Measurements from ENCODE around the gene IGF1R. TPM values are rescaled to one million over a fixed set of nuclear protein-coding genes. Genes with fewer than 3 reads are reported as not detected.

IGF1R gene
- total RNA-seq, 1 donor from 2014 or later = 131 TPM

DNA sequence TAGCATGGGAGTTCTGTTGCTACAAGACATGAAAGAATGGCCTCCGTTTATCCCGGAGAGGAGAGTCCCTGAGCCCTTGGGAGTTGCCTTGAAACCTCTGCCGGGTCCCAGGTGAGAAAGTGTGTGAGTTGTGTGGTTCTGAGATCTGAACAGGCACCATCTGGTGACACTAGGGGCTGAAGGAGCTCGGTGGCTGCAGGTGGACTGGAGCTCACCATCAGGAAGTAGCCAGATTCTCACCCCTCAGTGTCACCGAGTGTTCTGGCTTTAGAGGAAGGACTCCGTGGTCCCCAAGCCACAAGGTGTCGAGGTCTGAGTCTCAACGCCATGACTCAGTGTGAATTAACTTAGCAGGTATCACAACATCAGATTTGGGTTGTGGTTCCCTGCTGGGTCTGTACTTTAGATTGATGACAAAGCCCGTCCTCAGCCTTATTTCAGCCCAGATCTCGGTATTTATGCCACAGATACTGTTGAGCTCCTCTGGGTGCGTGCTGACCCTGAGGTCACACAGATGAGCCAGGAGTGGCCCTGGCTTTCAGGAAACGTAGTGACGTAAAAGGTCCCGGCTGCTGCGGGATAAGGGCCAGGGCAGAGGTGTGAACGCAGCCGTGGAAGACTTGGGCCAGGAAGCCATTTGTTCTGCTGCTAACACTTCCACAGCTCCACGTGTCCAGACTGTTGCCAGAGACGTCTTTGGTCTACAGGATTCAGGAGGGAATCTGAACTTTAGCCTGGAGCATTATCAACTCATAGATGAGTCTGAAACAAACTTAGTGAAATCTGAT is 304.9 kb downstream of the IGF1R start:
- Mint-ChIP-seq H3K4me1 (ENCODE audit: unreplicated experiment) (peaks cover 24% of the 10 kb centered on the region), H3K27me3 (ENCODE audit: unreplicated experiment) (peaks cover 15% of the 10 kb centered on the region), H3K36me3 (ENCODE audit: low read depth, unreplicated experiment) (peaks cover 58% of the 10 kb centered on the region), H3K4me3 (ENCODE audit: unreplicated experiment) (peak overlapping the region; percentile 60), H3K27ac (ENCODE audit: unreplicated experiment) (peak overlapping the region; percentile 75), H3K9me3 (ENCODE audit: unreplicated experiment) (no peaks in the 10 kb centered on the region)
- DNase-seq (ENCODE audit: low spot score) = no peak
- TF ChIP-seq, protein P1, sequence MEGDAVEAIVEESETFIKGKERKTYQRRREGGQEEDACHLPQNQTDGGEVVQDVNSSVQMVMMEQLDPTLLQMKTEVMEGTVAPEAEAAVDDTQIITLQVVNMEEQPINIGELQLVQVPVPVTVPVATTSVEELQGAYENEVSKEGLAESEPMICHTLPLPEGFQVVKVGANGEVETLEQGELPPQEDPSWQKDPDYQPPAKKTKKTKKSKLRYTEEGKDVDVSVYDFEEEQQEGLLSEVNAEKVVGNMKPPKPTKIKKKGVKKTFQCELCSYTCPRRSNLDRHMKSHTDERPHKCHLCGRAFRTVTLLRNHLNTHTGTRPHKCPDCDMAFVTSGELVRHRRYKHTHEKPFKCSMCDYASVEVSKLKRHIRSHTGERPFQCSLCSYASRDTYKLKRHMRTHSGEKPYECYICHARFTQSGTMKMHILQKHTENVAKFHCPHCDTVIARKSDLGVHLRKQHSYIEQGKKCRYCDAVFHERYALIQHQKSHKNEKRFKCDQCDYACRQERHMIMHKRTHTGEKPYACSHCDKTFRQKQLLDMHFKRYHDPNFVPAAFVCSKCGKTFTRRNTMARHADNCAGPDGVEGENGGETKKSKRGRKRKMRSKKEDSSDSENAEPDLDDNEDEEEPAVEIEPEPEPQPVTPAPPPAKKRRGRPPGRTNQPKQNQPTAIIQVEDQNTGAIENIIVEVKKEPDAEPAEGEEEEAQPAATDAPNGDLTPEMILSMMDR (IDR thresholded peaks at IDR 0.05; ENCODE audit: unreplicated experiment) = no peak

DNA sequence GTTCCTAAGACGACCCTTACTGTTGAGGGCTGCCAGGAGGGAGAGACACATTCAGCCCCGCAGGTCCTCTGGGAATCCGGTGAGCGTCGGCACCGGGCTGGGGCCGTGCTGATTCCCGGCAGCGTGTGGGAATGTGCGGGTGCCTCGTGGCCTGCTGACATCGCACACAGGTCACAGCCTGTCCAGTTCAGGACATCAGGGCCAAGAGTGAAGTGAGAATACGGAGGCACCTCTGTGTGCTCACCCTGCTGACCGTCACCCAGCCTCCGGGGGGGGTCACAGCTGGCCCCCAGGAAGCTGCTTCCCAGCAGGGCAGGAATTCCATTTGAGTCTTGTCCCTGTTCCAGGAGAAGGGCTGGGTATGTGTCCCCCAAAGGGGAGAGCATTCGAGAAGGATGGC is 305.6 kb downstream of the IGF1R start:
- H3K9me3 Mint-ChIP-seq (ENCODE audit: unreplicated experiment) = no peaks in the 10 kb centered on the region
- peaks cover 24% of the 10 kb centered on the region for H3K4me1 Mint-ChIP-seq (ENCODE audit: unreplicated experiment)
- no peak for DNase-seq (ENCODE audit: low spot score)
- peaks cover 60% of the 10 kb centered on the region for H3K36me3 Mint-ChIP-seq (ENCODE audit: low read depth, unreplicated experiment)
- TF ChIP-seq, protein P1 (IDR thresholded peaks at IDR 0.05; ENCODE audit: unreplicated experiment) = no peak
- no peak overlapping the region for H3K27ac Mint-ChIP-seq (ENCODE audit: unreplicated experiment)
- H3K27me3 Mint-ChIP-seq (ENCODE audit: unreplicated experiment) = peaks cover 11% of the 10 kb centered on the region
- no peak overlapping the region for H3K4me3 Mint-ChIP-seq (ENCODE audit: unreplicated experiment)

DNA sequence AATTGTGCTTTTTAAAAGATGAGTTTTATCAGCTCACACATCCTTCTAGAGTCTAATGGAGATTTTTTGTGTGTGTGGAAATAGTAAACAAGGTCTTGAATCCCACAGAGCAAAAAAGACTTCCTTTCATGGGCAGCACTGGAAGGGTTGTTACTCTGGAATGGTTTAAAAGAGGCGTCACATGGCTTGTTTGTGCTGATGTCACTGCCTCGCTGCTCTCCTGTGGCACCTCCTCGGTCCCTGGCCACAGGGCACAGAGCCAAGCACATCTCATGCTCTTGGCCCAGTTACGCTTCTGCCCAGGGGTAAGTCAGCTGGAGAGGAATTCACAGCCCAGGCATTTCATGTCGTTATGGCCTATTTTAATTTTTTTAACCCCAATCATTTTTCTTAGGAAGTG is 306.1 kb downstream of the IGF1R start:
- H3K27ac Mint-ChIP-seq (ENCODE audit: unreplicated experiment) = no peak overlapping the region
- H3K4me1 Mint-ChIP-seq (ENCODE audit: unreplicated experiment) = peaks cover 24% of the 10 kb centered on the region
- no peaks in the 10 kb centered on the region for H3K9me3 Mint-ChIP-seq (ENCODE audit: unreplicated experiment)
- peaks cover 11% of the 10 kb centered on the region for H3K27me3 Mint-ChIP-seq (ENCODE audit: unreplicated experiment)
- no peak for DNase-seq (ENCODE audit: low spot score)
- TF ChIP-seq, protein P1 (IDR thresholded peaks at IDR 0.05; ENCODE audit: unreplicated experiment) = no peak
- H3K36me3 Mint-ChIP-seq (ENCODE audit: low read depth, unreplicated experiment) = peaks cover 56% of the 10 kb centered on the region
- H3K4me3 Mint-ChIP-seq (ENCODE audit: unreplicated experiment) = no peak overlapping the region

DNA sequence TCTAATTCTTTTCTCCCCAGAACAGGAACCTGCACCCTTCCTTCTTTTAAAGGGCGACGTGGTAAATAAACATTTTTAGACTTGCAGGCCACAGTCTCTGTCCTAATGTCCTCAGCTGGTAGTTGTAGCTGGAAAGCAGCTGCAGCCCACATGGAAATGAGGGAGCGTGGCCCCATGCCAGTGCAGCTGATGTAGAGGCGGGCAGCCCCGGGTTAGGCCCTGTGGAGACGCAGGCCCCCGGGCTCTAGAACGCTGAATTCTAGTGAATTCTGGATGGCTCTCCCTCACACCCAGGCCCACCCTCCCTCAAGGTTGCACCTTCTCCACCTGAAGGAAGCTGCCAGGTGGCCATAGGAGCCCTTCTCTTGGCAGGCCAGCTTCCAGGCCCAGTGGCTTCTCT is 307.0 kb downstream of the IGF1R start:
- H3K4me1 Mint-ChIP-seq (ENCODE audit: unreplicated experiment) = peaks cover 24% of the 10 kb centered on the region
- no peak for DNase-seq (ENCODE audit: low spot score)
- peaks cover 50% of the 10 kb centered on the region for H3K36me3 Mint-ChIP-seq (ENCODE audit: low read depth, unreplicated experiment)
- no peak overlapping the region for H3K4me3 Mint-ChIP-seq (ENCODE audit: unreplicated experiment)
- H3K9me3 Mint-ChIP-seq (ENCODE audit: unreplicated experiment) = no peaks in the 10 kb centered on the region
- peaks cover 15% of the 10 kb centered on the region for H3K27me3 Mint-ChIP-seq (ENCODE audit: unreplicated experiment)
- TF ChIP-seq, protein P1 (IDR thresholded peaks at IDR 0.05; ENCODE audit: unreplicated experiment) = no peak
- no peak overlapping the region for H3K27ac Mint-ChIP-seq (ENCODE audit: unreplicated experiment)

DNA sequence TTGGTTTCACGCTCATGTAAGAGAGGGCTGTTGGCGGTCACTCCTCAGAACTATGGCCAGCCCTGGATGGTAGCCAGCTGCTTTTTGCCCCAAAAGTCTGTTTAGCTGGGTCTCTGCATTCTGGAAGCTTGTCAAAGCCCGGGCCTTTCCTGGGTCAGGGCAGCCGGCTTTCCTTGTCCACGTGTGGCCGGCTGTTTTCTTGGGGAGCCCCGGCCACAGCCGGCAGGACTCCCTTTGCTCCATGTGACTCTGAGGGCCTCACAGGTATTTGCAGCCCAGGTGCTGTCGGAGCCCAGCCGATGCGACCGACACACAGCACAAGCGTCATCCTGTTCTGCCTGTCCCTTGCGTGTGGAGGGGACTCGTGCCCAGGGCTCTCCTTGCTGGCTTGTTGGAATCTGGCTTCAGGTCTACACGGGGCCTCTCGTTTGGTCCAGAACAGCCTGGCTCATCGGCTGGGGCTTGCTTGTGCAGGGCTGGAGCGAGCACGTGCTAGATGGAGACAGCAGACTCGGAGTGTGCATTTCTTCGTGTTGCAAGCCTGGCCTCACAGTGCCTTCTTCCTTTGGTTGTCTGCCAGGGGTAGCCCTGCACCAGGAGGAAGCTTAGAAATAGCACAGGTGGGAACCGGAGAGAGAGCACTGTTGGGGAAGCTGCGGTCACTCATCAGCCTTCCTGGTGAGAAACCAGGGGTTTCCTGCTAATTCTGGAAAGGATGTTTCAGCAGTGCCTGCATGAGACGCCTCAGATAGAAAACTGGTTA is 307.8 kb downstream of the IGF1R start:
- H3K4me1 Mint-ChIP-seq (ENCODE audit: unreplicated experiment) = peaks cover 24% of the 10 kb centered on the region
- H3K36me3 Mint-ChIP-seq (ENCODE audit: low read depth, unreplicated experiment) = peaks cover 46% of the 10 kb centered on the region
- DNase-seq (ENCODE audit: low spot score) = no peak
- peak overlapping the region; percentile 10 for H3K4me3 Mint-ChIP-seq (ENCODE audit: unreplicated experiment)
- H3K9me3 Mint-ChIP-seq (ENCODE audit: unreplicated experiment) = no peaks in the 10 kb centered on the region
- peaks cover 17% of the 10 kb centered on the region for H3K27me3 Mint-ChIP-seq (ENCODE audit: unreplicated experiment)
- H3K27ac Mint-ChIP-seq (ENCODE audit: unreplicated experiment) = peak overlapping the region; percentile 66
- TF ChIP-seq, protein P1 (IDR thresholded peaks at IDR 0.05; ENCODE audit: unreplicated experiment) = no peak

All from endothelial cell (in vitro differentiated cells).